Choroid plexus epithelial cell (primary cell): ENCODE data around the gene ATG7.
"Not testable (repeated sequence)": the region's sequence is repeated elsewhere in the genome, so short reads cannot be mapped to it uniquely, and the experiment has no call there.

Source experiments
- DNase-seq: peaks from one replicate; pipeline ENCODE4 v3.0.0-alpha.2; 2010; ENCODE audit warnings: low read depth
- H3K4me3 ChIP-seq: 2 replicates; pipeline ENCODE4 v1.5.1; 2011; ENCODE audit warnings: low read depth, mild to moderate bottlenecking, control low read depth, low read length, moderate library complexity
- TF ChIP-seq, protein P1 (sequence below): conservative IDR thresholded peaks from 2 replicates; pipeline ENCODE4 v1.5.1; 2011; ENCODE audit warnings: low read depth, mild to moderate bottlenecking, control low read depth, inconsistent platforms, low read length, moderate library complexity

The ATG7 gene

DNA sequence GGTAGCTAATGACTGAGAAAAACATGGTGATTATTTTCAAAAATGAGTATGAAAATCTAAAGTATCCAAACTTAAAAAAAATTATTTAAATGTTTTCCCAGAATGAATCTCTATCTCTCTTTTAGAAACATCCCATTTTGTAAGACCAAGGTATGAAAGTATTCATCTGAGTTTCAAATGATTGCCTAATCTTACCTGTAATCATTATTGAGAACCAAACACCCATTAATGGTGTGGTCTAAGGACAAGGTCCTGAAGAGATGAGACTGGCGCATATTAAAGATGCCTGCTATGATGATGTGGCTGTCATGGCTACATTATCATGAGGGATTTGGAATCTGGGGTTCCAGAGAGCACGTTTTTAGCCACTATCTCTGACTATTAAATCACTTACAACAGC is 206.0 kb downstream of the ATG7 start:
- no peak for DNase-seq
- TF ChIP-seq, protein P1, sequence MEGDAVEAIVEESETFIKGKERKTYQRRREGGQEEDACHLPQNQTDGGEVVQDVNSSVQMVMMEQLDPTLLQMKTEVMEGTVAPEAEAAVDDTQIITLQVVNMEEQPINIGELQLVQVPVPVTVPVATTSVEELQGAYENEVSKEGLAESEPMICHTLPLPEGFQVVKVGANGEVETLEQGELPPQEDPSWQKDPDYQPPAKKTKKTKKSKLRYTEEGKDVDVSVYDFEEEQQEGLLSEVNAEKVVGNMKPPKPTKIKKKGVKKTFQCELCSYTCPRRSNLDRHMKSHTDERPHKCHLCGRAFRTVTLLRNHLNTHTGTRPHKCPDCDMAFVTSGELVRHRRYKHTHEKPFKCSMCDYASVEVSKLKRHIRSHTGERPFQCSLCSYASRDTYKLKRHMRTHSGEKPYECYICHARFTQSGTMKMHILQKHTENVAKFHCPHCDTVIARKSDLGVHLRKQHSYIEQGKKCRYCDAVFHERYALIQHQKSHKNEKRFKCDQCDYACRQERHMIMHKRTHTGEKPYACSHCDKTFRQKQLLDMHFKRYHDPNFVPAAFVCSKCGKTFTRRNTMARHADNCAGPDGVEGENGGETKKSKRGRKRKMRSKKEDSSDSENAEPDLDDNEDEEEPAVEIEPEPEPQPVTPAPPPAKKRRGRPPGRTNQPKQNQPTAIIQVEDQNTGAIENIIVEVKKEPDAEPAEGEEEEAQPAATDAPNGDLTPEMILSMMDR = no peak
- no peak overlapping the region for H3K4me3 ChIP-seq

DNA sequence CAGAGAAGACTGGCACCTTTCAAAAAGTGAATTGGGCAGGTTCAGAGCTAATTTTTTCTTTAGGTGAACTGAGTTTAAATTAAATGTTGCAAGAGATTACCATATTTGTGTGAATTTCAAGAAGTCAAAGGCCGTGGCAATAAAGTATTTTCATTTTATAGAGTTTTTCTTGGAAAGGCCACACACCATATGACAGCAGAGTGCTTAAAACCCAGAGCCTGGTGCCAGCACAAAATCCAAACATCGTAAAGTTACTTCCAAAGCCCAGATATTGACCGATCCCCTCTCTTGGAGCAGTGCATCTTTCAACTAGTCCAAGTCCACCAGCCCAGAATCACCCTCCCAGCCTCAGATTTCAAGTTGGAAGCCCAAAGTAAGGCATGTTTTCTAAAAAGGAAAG is 207.0 kb downstream of the ATG7 start:
- no peak overlapping the region for H3K4me3 ChIP-seq
- no peak for DNase-seq
- TF ChIP-seq, protein P1 = no peak

DNA sequence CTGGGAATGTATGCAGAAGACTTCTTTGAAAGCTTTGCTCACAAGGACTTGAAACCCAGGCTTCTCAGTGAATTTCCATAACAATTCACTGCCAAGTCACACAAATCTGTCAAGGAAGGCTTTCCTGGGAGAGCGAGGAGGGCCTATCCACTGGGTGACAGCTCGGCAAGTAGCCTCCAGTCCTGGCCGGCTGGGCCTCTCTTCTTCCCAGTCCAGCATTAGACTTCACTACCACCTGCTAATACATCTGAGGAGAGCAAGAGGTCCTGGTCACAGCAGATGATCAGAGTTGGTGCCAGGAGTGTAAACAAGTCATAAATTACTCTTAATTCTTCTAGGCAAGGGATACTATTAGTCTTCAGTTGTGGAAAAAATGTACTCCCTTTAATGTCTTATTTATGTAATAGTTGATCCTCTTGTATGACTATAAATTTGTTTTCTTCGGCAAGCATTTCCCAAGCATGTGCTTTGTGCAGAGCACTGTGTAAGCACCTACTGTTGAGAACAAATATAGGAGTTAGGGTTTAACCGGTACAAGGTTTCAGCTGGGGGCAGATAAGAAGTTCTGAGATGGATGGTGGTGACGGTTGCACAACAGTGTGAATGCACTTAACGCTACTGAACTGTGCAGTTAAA is 208.6 kb downstream of the ATG7 start:
- DNase-seq = peak; percentile 50
- TF ChIP-seq, protein P1 = no peak

DNA sequence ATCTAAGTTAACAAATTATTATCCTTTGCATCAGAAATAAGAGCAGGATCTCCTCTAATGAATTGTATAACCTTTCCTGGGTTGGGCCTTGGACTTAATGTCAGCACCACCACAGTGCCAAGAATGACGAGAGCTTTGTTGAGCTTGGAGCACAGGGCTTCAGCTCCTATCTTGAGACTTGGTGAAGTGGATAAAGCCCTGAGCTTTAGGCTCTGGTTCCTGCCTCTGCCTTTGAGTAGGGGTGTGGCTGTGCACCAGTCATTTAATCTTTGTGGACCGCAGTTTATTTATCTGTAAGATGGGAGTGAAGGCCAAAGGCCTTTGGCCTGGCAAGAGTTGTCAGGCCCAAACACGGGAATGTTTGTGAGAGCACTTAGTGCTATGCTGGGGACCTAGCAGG is 209.4 kb downstream of the ATG7 start:
- H3K4me3 ChIP-seq = no peak overlapping the region
- TF ChIP-seq, protein P1 = no peak
- no peak for DNase-seq

More for the DNA sequence above, 208.6 kb downstream of the ATG7 start:
- H3K4me3 ChIP-seq = no peak overlapping the region

DNA sequence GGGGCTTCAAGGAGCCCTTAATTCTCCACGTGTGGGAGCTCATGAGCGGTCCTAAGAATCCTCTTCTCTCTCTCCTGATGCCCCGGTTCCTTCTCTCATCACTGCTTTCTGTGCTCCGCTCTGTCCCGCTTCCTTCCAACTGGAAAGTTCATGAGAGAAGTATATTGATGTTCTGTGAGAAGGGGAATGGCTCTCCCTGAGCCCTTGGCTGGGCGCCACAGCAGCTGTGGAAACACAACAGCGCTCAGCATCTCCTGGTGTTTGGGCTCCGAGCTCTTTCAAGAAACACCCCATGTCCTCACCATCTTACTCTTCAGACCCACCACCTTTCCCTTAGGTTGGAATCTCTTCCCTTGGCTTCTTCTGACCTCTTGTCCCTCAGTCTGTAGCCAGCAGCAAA is 209.8 kb downstream of the ATG7 start:
- no peak overlapping the region for H3K4me3 ChIP-seq
- TF ChIP-seq, protein P1 = no peak
- DNase-seq = peak; percentile 82

DNA sequence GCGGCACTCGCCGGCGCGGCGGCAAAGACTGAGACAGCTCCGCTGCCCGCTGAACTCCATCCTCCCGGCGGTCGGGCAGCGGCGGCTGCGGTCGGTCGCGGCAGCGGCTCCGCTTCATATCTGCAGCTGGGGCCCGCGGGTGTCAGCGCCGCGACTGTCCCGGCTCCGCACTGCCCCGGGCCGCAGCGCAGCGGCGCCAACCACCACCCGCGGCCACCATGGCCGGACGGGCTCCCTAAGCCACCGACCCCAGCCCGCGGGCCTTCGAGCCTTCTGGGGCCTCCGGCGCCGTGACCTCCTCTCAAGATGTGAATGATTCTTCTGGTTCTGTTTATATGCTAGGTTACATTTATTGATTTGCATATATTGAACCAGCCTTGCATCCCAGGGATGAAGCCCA is 216.2 kb downstream of the ATG7 start:
- DNase-seq, H3K4me3 ChIP-seq: not testable (repeated sequence)

DNA sequence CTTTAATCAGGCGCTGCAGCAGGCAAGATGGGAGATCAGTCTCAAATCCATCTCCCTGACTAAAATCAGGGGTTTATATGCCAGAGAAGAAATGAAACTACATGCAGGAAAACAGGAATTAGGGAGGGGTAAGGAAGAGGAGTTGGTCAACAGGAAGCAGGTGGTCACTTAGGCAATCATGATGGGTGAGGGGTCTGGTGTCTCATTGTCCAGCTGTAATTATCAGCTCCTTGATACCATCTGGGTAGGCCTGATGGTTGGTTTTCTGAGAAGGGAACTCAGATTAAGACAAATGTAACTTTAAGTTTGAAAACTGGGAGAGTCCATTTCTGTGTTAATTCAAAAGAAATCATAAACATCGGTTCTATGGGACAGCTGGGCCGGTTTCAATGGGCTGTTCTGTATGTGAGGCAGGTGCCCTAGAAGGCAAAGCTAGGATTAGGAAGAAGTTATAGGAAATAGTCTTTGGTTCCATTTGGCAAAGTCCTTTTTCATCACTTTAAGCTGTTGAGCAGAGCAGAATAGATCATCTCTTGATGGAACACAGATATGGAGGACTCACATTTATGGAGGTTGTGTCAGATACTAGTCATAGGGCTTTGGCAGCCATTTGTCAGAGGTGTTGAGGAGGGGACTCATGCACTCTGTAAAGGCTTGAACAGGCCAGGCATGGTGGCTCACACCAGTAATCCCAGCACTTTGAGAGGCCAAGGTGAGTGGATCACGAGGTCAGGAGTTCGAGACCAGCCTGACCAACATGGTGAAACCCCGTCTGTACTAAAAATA is 222.1 kb downstream of the ATG7 start:
- TF ChIP-seq, protein P1 = no peak
- no peak for DNase-seq

More for the DNA sequence above, 222.1 kb downstream of the ATG7 start:
- H3K4me3 ChIP-seq = no peak overlapping the region
